Anterior cingulate cortex (tissue), 58 donors: ENCODE data around the gene GDPD2.

Experiments used
- DNase-seq, 58 donors: peaks; one replicate each; lab custom pipeline; 2025; lab: John Stamatoyannopoulos, UW

GDPD2 gene

GRCh38 chrX:70468709-70469108, 45.6 kb downstream of the GDPD2 start:
- no peak for DNase-seq

- no peak for DNase-seq
Measured at GRCh38 chrX:70470850-70471289, 47.8 kb downstream of the GDPD2 start.

- no peak for DNase-seq
Measured at GRCh38 chrX:70476166-70476933, 53.2 kb downstream of the GDPD2 start.

- no peak for DNase-seq
Measured at GRCh38 chrX:70476934-70477733, 54.0 kb downstream of the GDPD2 start.

- no peak for DNase-seq
Measured at GRCh38 chrX:70477734-70478075, 54.6 kb downstream of the GDPD2 start.

GRCh38 chrX:70478526-70479245, 55.6 kb downstream of the GDPD2 start:
- no peak for DNase-seq

- DNase-seq: no peak
Measured at GRCh38 chrX:70479247-70479921, 56.3 kb downstream of the GDPD2 start.

GRCh38 chrX:70479922-70480659, 57.0 kb downstream of the GDPD2 start:
- DNase-seq: no peak

GRCh38 chrX:70480660-70481018, 57.5 kb downstream of the GDPD2 start:
- peak in 20 of 58 donors; percentile 0 to 60 (median 10) for DNase-seq

GRCh38 chrX:70481471-70482270, 58.6 kb downstream of the GDPD2 start:
- DNase-seq: peak in 1 of 58 donors; percentile 2

- no peak for DNase-seq
Measured at GRCh38 chrX:70482300-70482699, 59.2 kb downstream of the GDPD2 start.
